Measurements from ENCODE around the gene SUN3. TPM values are rescaled to one million over a fixed set of nuclear protein-coding genes. Genes with fewer than 3 reads are reported as not detected.

SUN3 gene
- total RNA-seq, 2 donors from 2014 or later, result not detected

DNA sequence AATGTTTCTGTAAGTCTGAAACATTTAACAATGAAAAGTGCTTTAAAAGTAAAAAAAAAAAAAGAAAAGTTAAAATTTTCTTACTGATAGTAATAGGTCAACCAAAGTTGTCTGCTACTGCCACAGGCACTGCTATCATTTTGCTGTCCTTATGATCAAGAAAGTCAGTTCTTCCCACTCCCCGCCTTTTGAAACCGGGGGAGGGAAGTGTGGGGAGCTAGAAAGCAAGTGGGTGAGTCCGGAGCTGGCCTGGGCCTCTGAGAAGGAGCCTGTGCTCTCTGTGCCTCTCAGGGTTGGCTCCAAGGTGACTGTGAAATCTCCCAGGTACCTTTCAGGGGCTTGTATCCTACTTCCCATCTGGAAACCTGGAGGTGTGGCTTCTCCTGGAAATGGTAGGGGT, 13.7 kb upstream of the SUN3 start:
- ATAC-seq (no peak), DNase-seq (no peak)
- Mint-ChIP-seq H3K27ac (peak overlapping the region; percentile 69), H3K36me3 (ENCODE audit: low read depth) (no peaks in the 10 kb centered on the region), H3K4me3 (peak overlapping the region; percentile 25), H3K27me3 (peaks cover 6% of the 10 kb centered on the region), H3K4me1 (peaks cover 23% of the 10 kb centered on the region)
- H3K9me3 ChIP-seq (ENCODE audit: control insufficient read depth, low read length, poor library complexity, severe bottlenecking), result no peaks in the 10 kb centered on the region

DNA sequence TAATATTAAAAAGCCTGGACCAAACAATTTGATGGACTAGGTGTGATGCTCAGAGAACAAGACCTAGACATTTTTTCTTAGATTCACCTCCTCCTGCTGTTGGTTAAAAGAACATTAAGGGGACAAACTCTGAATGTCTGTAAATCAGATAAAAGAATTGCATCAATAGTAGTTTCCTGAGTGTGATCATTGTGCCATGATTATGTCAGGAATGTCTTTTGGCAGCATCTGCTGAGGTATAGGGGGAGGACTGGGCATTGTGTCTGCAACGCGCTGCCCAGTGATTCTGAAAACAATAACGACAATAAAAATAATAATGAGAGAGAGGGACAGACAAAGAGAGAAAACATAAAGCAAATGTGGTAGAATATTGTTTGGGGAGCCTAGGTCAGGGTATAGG, 13.3 kb upstream of the SUN3 start:
- no peaks in the 10 kb centered on the region for H3K9me3 ChIP-seq (ENCODE audit: control insufficient read depth, low read length, poor library complexity, severe bottlenecking)
- H3K36me3 Mint-ChIP-seq (ENCODE audit: low read depth), result no peaks in the 10 kb centered on the region
- no peak for DNase-seq
- ATAC-seq, result no peak
- peaks cover 23% of the 10 kb centered on the region for H3K4me1 Mint-ChIP-seq
- H3K4me3 Mint-ChIP-seq, result no peak overlapping the region
- peaks cover 8% of the 10 kb centered on the region for H3K27me3 Mint-ChIP-seq
- H3K27ac Mint-ChIP-seq, result peak overlapping the region; percentile 69

DNA sequence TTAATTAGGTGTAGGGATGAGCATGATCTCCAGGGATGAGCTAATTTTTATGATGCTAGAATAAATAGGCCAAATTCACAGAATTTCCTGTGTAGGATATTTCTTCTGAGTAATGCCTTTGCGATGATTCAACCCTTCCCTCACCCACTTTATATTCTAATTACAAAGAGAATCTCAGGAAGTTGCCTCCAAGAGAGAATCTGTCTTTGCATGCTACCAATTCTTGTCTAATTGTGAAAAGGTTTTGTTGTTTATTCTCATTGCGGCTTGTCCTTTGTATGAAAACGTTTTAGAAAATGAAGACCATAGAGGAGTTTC, 12.7 kb upstream of the SUN3 start:
- H3K4me1 Mint-ChIP-seq, result peaks cover 26% of the 10 kb centered on the region
- H3K27ac Mint-ChIP-seq, result peak overlapping the region; percentile 69
- no peak overlapping the region for H3K4me3 Mint-ChIP-seq
- no peaks in the 10 kb centered on the region for H3K36me3 Mint-ChIP-seq (ENCODE audit: low read depth)
- H3K27me3 Mint-ChIP-seq, result peaks cover 14% of the 10 kb centered on the region
- DNase-seq (no peak), ATAC-seq (no peak)
- no peaks in the 10 kb centered on the region for H3K9me3 ChIP-seq (ENCODE audit: control insufficient read depth, low read length, poor library complexity, severe bottlenecking)

DNA sequence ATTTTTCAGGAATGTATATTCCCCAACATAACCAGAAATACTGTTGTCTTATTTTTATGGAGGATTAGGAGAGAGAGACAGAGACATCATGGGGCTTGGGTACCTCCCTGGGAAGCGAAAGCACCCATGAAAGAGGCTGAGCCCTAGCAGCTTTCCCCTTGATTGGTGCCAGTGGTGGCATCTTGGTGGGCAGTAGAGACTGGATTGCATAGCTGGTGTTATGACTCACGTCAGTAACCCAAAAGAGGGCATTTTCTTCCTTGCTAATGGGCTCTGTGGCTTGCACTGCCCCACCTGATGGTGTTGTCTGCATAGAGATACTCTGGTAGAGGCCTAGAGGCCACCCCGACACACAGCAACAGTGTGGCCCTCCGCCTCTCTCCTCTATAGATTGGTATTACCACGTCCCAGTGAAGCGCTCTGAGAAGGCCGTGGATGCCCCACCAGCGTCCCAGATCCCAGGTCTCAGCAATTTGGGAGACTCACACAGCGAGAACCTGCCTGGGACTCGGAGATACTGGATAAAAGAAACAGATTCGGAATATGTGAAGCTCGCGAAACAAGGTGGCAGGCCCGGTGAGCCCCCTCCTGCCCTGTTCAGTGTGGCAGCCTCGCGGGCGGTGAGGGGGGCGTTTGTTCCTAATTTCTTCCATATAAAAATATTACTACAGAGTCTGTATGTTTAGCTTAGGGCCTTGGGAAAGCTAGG, 12.2 kb upstream of the SUN3 start:
- no peak overlapping the region for H3K4me3 Mint-ChIP-seq
- H3K9me3 ChIP-seq (ENCODE audit: control insufficient read depth, low read length, poor library complexity, severe bottlenecking), result no peaks in the 10 kb centered on the region
- H3K36me3 Mint-ChIP-seq (ENCODE audit: low read depth), result no peaks in the 10 kb centered on the region
- peaks cover 25% of the 10 kb centered on the region for H3K4me1 Mint-ChIP-seq
- ATAC-seq (no peak), DNase-seq (no peak)
- peak overlapping the region; percentile 69 for H3K27ac Mint-ChIP-seq
- H3K27me3 Mint-ChIP-seq, result peaks cover 19% of the 10 kb centered on the region

DNA sequence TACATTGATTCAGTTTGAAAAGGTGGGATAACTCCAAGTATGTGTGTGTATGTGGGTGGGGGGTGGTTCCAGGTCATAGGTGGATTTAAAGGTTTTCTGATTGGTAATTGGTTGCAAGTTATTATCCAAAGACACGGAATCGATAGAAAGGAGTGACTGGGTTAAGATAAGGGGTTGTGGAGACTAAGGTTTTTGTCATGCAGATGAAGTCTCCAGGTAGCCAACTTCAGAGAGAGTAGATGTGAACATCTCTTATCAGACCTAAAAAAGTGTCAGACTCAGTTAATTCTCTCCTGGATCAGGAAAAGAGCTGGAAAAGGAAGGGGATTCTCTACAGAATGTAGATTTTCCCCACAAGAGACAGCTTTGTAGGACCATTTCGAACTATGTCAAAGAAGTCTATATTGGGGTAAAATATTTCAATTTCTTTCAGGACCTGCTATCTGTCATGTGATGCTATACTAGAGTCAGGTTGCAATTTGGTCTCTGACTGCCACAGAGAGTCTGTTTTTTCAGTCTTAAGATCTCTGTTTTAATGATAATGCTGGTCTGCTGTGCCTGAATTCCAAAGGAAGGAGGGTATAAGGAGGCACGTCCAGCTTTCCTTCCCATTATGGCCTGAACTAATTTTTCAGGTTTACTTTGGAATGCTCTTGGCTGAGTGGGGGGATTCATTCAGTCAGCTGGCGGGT, 10.1 kb upstream of the SUN3 start:
- no peak for DNase-seq
- H3K4me1 Mint-ChIP-seq, result peaks cover 23% of the 10 kb centered on the region
- H3K36me3 Mint-ChIP-seq (ENCODE audit: low read depth), result no peaks in the 10 kb centered on the region
- no peak overlapping the region for H3K27ac Mint-ChIP-seq
- no peak for ATAC-seq
- peaks cover 24% of the 10 kb centered on the region for H3K27me3 Mint-ChIP-seq
- H3K9me3 ChIP-seq (ENCODE audit: control insufficient read depth, low read length, poor library complexity, severe bottlenecking), result no peaks in the 10 kb centered on the region
- no peak overlapping the region for H3K4me3 Mint-ChIP-seq

DNA sequence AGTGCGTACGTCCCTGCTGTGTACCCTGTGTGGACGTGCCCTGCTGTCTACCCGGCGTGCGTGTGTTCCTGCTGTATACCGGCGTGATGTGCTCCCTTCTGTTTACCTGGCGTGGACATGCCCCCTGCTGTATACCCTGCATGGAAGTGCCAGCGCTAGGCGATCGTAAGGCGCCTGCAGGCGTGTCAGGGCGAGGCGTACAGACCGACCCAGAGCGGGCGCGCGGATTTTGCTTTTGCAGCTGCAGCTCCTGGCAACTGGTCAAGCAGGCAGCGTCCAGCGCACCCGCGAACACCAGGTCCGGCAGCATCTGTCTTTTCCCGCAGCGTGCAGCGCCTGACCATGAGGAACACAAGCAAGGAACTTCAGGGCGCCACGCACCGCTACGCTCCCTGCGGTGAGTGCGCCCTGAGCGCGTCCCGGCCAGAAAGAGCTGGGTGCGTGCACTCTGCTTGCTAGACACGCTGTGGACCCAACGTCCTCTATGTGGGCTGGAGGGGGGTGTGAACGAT, 7.1 kb upstream of the SUN3 start:
- H3K4me1 Mint-ChIP-seq, result peaks cover 15% of the 10 kb centered on the region
- no peak for DNase-seq
- H3K27ac Mint-ChIP-seq, result peak overlapping the region; percentile 86
- no peaks in the 10 kb centered on the region for H3K36me3 Mint-ChIP-seq (ENCODE audit: low read depth)
- no peak for ATAC-seq
- H3K4me3 Mint-ChIP-seq, result peak overlapping the region; percentile 94
- peaks cover 30% of the 10 kb centered on the region for H3K27me3 Mint-ChIP-seq
- no peaks in the 10 kb centered on the region for H3K9me3 ChIP-seq (ENCODE audit: control insufficient read depth, low read length, poor library complexity, severe bottlenecking)

DNA sequence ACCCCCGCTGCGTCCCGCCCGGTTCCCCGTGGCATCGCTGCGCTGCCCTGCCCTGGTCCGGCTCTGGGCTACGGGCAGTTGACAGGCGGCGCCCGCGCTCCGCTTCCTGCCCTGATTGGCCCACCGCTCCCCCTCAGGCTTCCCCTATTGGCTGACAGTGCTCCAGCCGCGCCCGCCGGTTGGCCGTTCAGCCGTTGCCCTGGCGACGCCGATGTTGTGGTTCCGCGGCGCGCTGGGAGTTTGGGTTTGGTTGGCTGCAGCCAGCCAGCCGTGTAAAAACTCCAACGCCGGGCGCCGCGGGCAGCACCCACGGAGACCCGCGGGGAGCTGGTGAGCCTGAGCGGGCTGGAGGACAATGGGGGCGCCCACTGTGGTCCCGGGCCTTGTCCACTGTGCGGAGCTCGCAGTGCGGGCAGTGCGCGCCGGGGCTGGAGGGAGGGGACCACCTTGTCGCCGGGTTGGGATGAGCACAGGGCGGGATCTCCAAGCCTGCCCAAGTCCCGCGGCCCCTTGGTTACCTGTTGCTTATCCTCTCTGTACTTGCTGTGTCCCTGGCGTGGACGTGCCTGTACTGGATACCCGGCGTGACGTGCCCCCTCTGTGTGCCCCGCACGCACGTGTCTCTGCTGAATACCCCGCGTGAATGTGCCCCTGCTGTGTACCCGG, 6.5 kb upstream of the SUN3 start, which contains the start of gene C7orf57:
TSS of gene C7orf57 (plus strand) at position 243 of the 666 bp plus-strand sequence. CDS start 766 bp downstream, outside the sequence.
- DNase-seq (peak; percentile 78 to 86 (median 81)), ATAC-seq (peak; percentile 98)
- Mint-ChIP-seq H3K27me3 (peaks cover 33% of the 10 kb centered on the region), H3K27ac (peak within 1 kb of the TSS; percentile 86), H3K36me3 (ENCODE audit: low read depth) (no peaks in the 10 kb centered on the region), H3K4me3 (peak within 1 kb of the TSS; percentile 94), H3K4me1 (peaks cover 14% of the 10 kb centered on the region)
- no peaks in the 10 kb centered on the region for H3K9me3 ChIP-seq (ENCODE audit: control insufficient read depth, low read length, poor library complexity, severe bottlenecking)

DNA sequence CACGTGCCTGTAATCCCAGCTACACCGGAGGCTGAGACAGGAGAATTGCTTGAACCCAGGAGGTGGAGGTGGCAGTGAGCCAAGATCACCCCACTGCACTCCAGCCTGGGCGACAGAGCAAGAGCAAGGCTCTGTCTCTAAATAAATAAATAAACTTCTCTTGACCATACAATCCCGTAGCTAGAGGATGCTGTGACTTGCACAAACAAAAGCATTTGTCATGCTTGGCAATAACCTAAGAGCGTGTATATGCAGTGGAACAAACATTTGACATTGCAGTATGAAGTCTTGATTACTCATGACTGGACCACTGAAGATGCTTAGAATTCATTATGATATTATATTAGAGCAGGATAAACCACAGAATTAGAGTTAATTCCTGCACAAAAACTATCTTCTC, 5.0 kb upstream of the SUN3 start:
- H3K9me3 ChIP-seq (ENCODE audit: control insufficient read depth, low read length, poor library complexity, severe bottlenecking), result no peaks in the 10 kb centered on the region
- Mint-ChIP-seq H3K27ac (no peak overlapping the region), H3K27me3 (peaks cover 39% of the 10 kb centered on the region), H3K36me3 (ENCODE audit: low read depth) (no peaks in the 10 kb centered on the region), H3K4me1 (peaks cover 14% of the 10 kb centered on the region), H3K4me3 (no peak overlapping the region)
- DNase-seq (no peak), ATAC-seq (no peak)

DNA sequence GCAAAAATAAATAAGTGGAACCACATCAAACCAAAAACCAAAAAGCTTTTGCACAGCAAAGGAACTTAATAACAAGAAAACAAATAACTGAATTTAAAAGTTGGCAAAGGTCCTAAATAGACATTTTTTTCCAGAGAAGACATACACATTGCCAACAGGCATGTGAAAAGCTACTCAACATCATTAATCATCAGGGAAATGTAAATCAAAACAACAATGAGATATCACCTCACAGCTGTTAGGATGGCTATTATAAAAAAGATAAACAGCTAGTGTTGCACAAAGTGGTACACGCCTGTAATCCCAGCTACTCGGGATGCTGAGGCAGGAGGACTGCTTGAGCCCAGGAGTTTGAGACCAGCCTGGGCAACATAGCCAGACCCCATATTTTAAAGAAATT, 2.2 kb upstream of the SUN3 start:
- Mint-ChIP-seq H3K4me1 (peaks cover 6% of the 10 kb centered on the region), H3K36me3 (ENCODE audit: low read depth) (no peaks in the 10 kb centered on the region), H3K27ac (no peak overlapping the region), H3K4me3 (no peak overlapping the region), H3K27me3 (peaks cover 30% of the 10 kb centered on the region)
- DNase-seq, result no peak
- no peaks in the 10 kb centered on the region for H3K9me3 ChIP-seq (ENCODE audit: control insufficient read depth, low read length, poor library complexity, severe bottlenecking)
- no peak for ATAC-seq

DNA sequence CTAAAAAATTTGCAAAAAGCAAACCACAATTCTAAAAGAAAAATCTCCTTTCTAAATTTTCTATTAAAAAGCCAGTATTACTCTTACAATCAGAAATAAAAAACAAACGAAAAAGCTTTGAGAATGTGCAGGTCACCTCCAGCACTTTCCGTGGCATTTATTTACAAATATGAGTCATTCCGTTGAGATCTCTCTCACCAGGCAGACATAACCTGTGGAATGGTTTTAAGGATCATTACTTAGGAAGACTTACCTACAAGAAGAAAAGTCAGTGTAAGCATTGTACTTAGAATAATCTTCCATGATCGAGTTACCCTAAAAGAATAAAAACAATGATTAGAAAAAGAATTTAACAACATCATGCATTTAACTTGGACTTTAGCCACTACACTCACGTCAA, 3.3 kb downstream of the SUN3 start:
- no peak for ATAC-seq
- Mint-ChIP-seq H3K4me3 (no peak overlapping the region), H3K4me1 (no peaks in the 10 kb centered on the region)

DNA sequence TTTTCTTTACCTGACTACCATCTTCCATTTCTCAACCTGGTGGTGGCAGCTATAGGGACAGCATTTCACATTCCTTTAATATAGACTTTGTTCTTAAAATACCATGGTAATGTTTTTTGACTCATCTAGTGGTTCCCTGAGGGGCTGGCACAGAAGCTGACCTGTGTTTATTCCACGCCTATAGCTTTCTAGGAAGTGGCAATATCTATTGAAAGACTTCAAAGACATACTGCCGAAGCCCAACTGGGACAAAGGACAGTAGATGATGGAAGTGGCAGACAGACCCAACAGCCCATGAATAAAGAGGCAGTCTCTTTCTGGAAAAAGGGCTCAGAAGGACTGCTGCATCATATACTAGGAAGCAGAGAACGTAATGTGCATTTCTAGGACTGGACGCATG, 11.2 kb downstream of the SUN3 start:
- ATAC-seq (no peak), DNase-seq (no peak)
- Mint-ChIP-seq H3K4me3 (no peak overlapping the region), H3K27ac (no peak overlapping the region), H3K4me1 (no peaks in the 10 kb centered on the region), H3K36me3 (ENCODE audit: low read depth) (no peaks in the 10 kb centered on the region), H3K27me3 (peaks cover 9% of the 10 kb centered on the region)
- no peaks in the 10 kb centered on the region for H3K9me3 ChIP-seq (ENCODE audit: control insufficient read depth, low read length, poor library complexity, severe bottlenecking)

More for the DNA sequence above, 3.3 kb downstream of the SUN3 start:
- DNase-seq, result no peak
- Mint-ChIP-seq H3K27me3 (peaks cover 18% of the 10 kb centered on the region), H3K36me3 (ENCODE audit: low read depth) (no peaks in the 10 kb centered on the region), H3K27ac (no peak overlapping the region)
- peaks cover 4% of the 10 kb centered on the region for H3K9me3 ChIP-seq (ENCODE audit: control insufficient read depth, low read length, poor library complexity, severe bottlenecking)

DNA sequence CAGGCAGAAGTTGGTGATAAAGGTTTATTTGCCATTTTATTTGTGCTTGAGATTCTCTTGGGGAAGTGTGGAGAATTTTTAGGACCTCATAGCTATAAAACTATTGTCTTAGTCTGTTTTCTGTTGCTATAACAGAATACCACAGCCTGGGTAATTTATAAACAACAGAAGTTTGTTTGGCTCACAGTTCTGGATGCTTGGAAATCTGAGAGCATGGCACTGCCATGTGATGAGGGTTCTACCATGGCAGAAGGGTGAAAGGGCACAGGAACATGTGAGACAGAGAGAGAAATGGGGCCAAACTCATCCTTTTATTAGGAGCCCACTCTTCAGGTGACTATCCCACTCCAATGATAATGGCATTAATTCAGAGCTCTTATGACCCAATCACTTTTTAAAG, 12.3 kb downstream of the SUN3 start:
- H3K27me3 Mint-ChIP-seq, result peaks cover 9% of the 10 kb centered on the region
- H3K9me3 ChIP-seq (ENCODE audit: control insufficient read depth, low read length, poor library complexity, severe bottlenecking), result no peaks in the 10 kb centered on the region
- H3K36me3 Mint-ChIP-seq (ENCODE audit: low read depth), result no peaks in the 10 kb centered on the region
- no peak overlapping the region for H3K27ac Mint-ChIP-seq
- H3K4me3 Mint-ChIP-seq, result no peak overlapping the region
- no peak for ATAC-seq
- DNase-seq, result no peak
- peaks cover under 1% of the 10 kb centered on the region for H3K4me1 Mint-ChIP-seq

DNA sequence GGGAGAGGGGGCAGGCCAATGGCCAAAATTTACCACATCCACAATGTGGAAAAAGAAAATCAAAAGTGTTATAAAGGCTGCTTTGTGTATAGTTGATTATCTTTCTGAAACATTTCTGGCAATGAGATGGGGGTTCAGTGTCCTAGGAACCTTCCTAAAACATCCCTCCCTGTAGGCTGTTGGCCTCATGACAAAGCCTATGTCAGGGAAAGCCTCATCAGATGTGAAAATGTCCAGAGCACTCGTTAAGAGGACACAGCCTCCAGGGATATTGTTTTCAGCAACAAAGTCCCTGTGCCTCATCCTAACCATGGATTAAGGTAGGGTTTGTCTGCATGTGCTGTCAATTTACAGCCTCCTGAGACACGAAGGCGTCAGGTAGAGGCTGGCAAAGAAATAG, 17.0 kb downstream of the SUN3 start:
- Mint-ChIP-seq H3K36me3 (ENCODE audit: low read depth) (no peaks in the 10 kb centered on the region), H3K4me1 (peaks cover 7% of the 10 kb centered on the region), H3K4me3 (no peak overlapping the region), H3K27me3 (peaks cover 18% of the 10 kb centered on the region), H3K27ac (no peak overlapping the region)
- H3K9me3 ChIP-seq (ENCODE audit: control insufficient read depth, low read length, poor library complexity, severe bottlenecking), result no peaks in the 10 kb centered on the region
- no peak for DNase-seq
- no peak for ATAC-seq

Measured in T-helper 17 cell (primary cell).